Liver (tissue), 3 donors: ENCODE results near the gene TIPIN.

ENCODE experiments used
- SP1 ChIP-seq: IDR thresholded peaks from 2 replicates; pipeline ENCODE4 v1.6.1; 2018; ENCODE audit warnings: antibody characterized with exemption, mild to moderate bottlenecking
- TF ChIP-seq, protein P1 (sequence below): IDR thresholded peaks from 2 replicates; pipeline ENCODE4 v1.6.1; 2016; ENCODE audit warnings: antibody characterized with exemption
- TF ChIP-seq, protein P2 (sequence below): fragments of 150-350 bp; IDR thresholded peaks from 2 replicates; pipeline ENCODE4 v1.5.1; 2017; ENCODE audit warnings: improper control_type of control experiment, low read depth, low read length; ENCODE audit not compliant: missing input control
- donor health status: healthy.
- donor health status: healthy.

DNA sequence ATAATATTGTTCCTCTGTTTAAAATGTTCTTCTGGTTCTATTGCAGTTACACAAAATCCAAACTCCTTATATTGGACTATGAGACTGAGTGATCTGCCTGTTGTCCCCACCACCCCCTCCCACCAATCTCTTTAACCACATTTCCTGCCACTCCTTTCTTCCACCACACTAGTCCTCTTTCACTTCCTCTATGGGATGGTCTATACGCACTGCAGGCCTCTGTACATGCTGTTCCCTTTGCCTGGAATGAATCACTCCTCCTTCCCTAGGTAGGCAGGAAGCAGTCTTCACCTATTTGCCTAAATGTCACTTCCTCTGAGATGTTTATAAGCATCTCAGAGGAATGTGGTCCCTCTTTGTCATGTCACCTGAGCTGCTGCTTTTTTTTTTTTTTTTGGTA is 34.2 kb upstream of the TIPIN start:
- TF ChIP-seq, protein P1, sequence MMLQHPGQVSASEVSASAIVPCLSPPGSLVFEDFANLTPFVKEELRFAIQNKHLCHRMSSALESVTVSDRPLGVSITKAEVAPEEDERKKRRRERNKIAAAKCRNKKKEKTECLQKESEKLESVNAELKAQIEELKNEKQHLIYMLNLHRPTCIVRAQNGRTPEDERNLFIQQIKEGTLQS = no peak
- TF ChIP-seq, protein P2, sequence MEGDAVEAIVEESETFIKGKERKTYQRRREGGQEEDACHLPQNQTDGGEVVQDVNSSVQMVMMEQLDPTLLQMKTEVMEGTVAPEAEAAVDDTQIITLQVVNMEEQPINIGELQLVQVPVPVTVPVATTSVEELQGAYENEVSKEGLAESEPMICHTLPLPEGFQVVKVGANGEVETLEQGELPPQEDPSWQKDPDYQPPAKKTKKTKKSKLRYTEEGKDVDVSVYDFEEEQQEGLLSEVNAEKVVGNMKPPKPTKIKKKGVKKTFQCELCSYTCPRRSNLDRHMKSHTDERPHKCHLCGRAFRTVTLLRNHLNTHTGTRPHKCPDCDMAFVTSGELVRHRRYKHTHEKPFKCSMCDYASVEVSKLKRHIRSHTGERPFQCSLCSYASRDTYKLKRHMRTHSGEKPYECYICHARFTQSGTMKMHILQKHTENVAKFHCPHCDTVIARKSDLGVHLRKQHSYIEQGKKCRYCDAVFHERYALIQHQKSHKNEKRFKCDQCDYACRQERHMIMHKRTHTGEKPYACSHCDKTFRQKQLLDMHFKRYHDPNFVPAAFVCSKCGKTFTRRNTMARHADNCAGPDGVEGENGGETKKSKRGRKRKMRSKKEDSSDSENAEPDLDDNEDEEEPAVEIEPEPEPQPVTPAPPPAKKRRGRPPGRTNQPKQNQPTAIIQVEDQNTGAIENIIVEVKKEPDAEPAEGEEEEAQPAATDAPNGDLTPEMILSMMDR = no peak
- no peak for TF ChIP-seq SP1
